Measurements from ENCODE around the gene LRBA. TPM values are rescaled to one million over a fixed set of nuclear protein-coding genes. Genes with fewer than 3 reads are reported as not detected.

The LRBA gene
- polyA plus RNA-seq, 1 experiment = 23.4 TPM

DNA sequence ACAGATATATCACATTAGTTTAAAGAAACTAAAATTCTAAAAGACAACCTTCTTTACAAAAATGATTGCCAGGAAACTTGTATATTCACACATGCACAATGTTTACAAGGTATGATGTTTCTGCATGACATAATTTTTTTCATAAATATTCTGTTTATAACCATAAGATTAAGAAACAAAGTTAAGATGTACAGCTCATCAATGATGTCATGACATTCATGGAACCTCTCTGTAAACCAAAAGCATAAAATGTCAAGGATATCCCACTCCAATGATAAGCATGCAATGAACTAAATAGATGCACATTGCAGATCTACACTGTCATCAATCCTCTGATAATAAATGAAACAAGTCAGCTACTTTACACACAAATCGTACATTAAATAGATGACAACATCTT, 297.1 kb downstream of the LRBA start:
- TF ChIP-seq, protein P1, sequence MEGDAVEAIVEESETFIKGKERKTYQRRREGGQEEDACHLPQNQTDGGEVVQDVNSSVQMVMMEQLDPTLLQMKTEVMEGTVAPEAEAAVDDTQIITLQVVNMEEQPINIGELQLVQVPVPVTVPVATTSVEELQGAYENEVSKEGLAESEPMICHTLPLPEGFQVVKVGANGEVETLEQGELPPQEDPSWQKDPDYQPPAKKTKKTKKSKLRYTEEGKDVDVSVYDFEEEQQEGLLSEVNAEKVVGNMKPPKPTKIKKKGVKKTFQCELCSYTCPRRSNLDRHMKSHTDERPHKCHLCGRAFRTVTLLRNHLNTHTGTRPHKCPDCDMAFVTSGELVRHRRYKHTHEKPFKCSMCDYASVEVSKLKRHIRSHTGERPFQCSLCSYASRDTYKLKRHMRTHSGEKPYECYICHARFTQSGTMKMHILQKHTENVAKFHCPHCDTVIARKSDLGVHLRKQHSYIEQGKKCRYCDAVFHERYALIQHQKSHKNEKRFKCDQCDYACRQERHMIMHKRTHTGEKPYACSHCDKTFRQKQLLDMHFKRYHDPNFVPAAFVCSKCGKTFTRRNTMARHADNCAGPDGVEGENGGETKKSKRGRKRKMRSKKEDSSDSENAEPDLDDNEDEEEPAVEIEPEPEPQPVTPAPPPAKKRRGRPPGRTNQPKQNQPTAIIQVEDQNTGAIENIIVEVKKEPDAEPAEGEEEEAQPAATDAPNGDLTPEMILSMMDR (IDR thresholded peaks at IDR 0.05; ENCODE audit: low read depth, low read length) = no peak
- Histone ChIP-seq H3K27ac (ENCODE audit: low read depth, low read length) (no peak overlapping the region), H3K27me3 (ENCODE audit: control insufficient read depth, insufficient read depth, low read length) (no peaks in the 10 kb centered on the region), H3K4me3 (ENCODE audit: low read depth, low read length) (no peak overlapping the region), H3K9me3 (ENCODE audit: control insufficient read depth, insufficient read depth, low read length) (no peaks in the 10 kb centered on the region)
- no peak for DNase-seq (ENCODE audit: low read depth, low spot score)
- ChIA-PET CTCF (interaction anchor here (2.4 kb wide), 1 partner anchor 149 kb away, joined by 6 read pairs; no protein-coding TSS in a partner anchor), POLR2A (no interaction called here)

DNA sequence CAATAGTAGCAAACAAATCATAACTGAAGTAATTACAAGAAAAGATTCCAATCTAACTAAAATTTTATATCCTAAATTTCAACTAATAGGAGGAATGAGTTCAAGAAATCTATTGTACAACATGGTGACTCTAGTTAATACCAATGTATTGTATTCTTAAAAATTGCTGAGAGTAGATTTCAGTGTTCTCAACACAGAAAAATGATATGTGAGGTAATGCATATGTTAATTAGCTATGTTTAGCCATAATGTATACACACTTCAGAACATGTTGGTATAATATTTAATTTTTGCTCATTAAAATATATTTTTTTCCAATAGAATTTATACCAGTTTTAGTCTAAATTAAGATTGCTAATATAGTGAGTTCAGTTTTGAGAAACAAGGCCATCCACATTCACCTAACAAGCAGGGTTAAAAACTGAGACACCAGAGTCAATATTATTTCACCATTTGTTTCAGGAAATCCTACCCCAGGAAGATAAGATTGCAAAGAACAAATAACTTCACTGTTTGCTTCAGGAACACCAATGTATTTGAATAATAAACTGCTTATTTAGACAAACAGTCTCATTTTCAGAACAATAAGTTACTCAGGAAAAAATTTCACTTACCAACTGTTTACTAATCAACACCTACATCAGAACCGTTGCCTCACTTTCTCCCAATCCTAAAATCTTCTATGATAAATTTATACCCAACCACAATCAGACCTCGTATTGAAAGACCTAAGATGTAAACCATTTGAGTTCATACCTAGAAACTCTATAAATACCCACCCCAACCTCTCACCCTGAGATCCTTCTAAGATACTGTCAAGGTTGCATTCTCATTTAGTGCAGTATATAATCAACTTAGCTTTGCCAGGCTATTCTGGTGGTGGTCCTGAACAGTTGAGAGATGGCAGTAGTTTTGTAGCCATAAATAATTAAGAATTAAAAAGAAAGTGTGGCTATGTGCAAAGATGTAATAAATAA, 300.3 kb downstream of the LRBA start:
- TF ChIP-seq, protein P1 (IDR thresholded peaks at IDR 0.05; ENCODE audit: low read depth, low read length) = no peak
- CTCF ChIA-PET = no interaction called here

DNA sequence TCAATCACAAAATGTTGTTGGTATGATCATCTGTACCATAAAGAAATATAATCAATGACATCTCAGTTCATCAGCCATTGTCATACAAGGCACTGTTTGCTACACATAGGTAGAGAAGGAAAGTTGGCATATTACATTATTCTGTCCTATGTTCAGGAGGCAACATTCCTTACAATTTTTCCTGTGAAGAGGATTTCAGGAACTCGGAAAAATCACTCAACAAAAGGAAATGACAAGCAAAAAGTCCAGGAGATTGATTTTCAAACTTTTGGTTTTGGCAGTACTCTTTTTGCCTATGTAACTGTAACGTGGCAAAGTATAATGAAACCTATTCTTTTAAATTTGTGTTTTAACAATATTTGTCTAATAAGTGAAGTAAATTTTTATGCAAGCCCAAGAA, 301.8 kb downstream of the LRBA start:
- Histone ChIP-seq H3K27me3 (ENCODE audit: control insufficient read depth, insufficient read depth, low read length) (no peaks in the 10 kb centered on the region), H3K27ac (ENCODE audit: low read depth, low read length) (no peak overlapping the region), H3K4me3 (ENCODE audit: low read depth, low read length) (no peak overlapping the region), H3K9me3 (ENCODE audit: control insufficient read depth, insufficient read depth, low read length) (no peaks in the 10 kb centered on the region)
- TF ChIP-seq, protein P1 (IDR thresholded peaks at IDR 0.05; ENCODE audit: low read depth, low read length) = no peak
- DNase-seq (ENCODE audit: low read depth, low spot score) = no peak
- ChIA-PET CTCF (no interaction called here), POLR2A (no interaction called here)

More for the DNA sequence above, 300.3 kb downstream of the LRBA start:
- POLR2A ChIA-PET = no interaction called here
- H3K9me3 ChIP-seq (ENCODE audit: control insufficient read depth, insufficient read depth, low read length) = no peaks in the 10 kb centered on the region
- H3K27me3 ChIP-seq (ENCODE audit: control insufficient read depth, insufficient read depth, low read length) = no peaks in the 10 kb centered on the region
- no peak for DNase-seq (ENCODE audit: low read depth, low spot score)
- H3K27ac ChIP-seq (ENCODE audit: low read depth, low read length) = no peak overlapping the region
- no peak overlapping the region for H3K4me3 ChIP-seq (ENCODE audit: low read depth, low read length)

DNA sequence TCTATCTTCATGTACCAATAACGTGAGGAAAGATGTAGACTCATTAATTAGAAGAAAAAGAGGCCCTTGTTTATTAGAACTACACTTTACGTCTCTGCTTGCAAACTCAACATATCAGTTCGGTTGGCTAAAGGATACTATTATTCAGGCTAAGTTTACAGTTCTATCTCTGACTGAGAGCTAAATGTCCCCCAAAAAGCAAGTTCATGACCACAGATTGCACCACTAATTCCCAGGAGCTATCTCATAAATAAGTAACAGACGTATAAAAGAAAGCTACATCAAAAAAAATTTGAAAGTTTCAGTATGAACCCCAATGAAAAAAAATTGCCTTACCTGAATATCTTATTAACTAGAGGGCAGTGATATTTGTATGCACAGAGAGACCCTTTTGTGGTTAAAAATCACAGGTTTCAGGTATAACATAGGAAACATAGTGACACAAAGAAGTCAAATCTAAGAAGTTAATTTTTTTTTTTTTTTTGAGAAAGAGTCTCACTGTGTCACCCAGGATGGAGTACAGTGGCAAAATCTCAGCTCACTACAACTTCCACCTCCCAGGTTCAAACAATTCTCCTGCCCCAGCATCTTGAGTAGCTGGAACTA, 304.2 kb downstream of the LRBA start:
- CTCF ChIA-PET = no interaction called here
- no peak overlapping the region for H3K4me3 ChIP-seq (ENCODE audit: low read depth, low read length)
- no peaks in the 10 kb centered on the region for H3K27me3 ChIP-seq (ENCODE audit: control insufficient read depth, insufficient read depth, low read length)
- TF ChIP-seq, protein P1 (IDR thresholded peaks at IDR 0.05; ENCODE audit: low read depth, low read length) = no peak
- no peak overlapping the region for H3K27ac ChIP-seq (ENCODE audit: low read depth, low read length)
- no peaks in the 10 kb centered on the region for H3K9me3 ChIP-seq (ENCODE audit: control insufficient read depth, insufficient read depth, low read length)
- no peak for DNase-seq (ENCODE audit: low read depth, low spot score)
- POLR2A ChIA-PET = interaction anchor here (0.7 kb wide), 1 partner anchor 589 kb away, joined by 3 read pairs; no protein-coding TSS in a partner anchor

DNA sequence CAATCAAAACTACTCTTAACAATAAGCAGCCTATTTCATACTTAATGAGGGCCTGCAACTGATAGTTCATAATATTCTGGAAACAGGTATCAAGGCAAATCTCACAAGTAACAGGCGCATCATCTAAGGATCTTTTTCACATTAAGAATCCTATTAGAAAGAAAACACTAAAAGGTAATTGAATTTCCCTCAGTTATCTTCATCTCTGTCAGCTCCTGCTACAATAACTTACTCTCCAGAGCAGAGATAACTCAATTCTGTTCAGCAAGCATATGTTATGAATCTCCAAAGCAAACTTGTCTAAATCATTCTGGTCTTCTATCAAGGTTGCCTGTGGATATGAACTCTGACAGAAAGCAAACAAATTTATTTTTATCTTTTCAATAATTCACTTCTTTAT, 307.1 kb downstream of the LRBA start:
- Histone ChIP-seq H3K9me3 (ENCODE audit: control insufficient read depth, insufficient read depth, low read length) (no peaks in the 10 kb centered on the region), H3K27me3 (ENCODE audit: control insufficient read depth, insufficient read depth, low read length) (no peaks in the 10 kb centered on the region), H3K4me3 (ENCODE audit: low read depth, low read length) (no peak overlapping the region), H3K27ac (ENCODE audit: low read depth, low read length) (no peak overlapping the region)
- DNase-seq (ENCODE audit: low read depth, low spot score) = no peak
- ChIA-PET CTCF (no interaction called here), POLR2A (no interaction called here)
- TF ChIP-seq, protein P1 (IDR thresholded peaks at IDR 0.05; ENCODE audit: low read depth, low read length) = no peak

All from AG04450 (cell line).